GM23248 (cell line): ENCODE results near the gene FIBIN.

ENCODE experiments used
- EZH2 ChIP-seq: fragments of 200-600 bp; sonication (generic); IDR thresholded peaks from 2 replicates; pipeline ENCODE4 v1.6.1; 2018; ENCODE audit warnings: antibody characterized with exemption, mild to moderate bottlenecking; ENCODE audit not compliant: insufficient read depth, poor library complexity, severe bottlenecking
- EZH2phosphoT487 ChIP-seq: fragments of 200-600 bp; sonication (generic); IDR thresholded peaks from 2 replicates; pipeline ENCODE4 v1.6.1; 2018; ENCODE audit warnings: antibody characterized with exemption, moderate library complexity, mild to moderate bottlenecking, low read depth; ENCODE audit not compliant: insufficient read depth

DNA sequence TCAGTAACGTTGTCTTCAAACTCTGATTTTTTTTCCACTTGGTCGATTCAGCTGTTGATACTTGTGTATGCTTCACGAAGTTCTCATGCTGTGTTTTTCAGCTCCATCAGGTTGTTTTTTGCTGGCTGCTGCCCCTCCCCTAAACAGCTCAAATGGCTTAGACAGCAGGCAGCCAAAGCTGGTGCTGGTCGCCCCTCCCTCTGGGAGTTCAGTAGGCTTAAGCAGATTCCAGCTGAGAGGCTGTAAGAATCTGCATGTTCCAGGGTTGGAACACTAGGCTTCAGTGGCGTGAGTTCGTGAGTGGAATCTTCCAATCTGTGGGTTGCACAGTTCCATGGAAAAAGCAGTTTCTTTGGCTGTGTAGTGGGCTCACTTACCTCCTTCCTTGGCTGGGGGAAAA is 10.3 kb upstream of the FIBIN start:
- no peak for TF ChIP-seq EZH2
- TF ChIP-seq EZH2phosphoT487: no peak
